ENCODE measurements around the gene TEDC2.

- no peak for TF ChIP-seq POLR2A (IDR thresholded peaks at IDR 0.05)
- TF ChIP-seq, protein P1, sequence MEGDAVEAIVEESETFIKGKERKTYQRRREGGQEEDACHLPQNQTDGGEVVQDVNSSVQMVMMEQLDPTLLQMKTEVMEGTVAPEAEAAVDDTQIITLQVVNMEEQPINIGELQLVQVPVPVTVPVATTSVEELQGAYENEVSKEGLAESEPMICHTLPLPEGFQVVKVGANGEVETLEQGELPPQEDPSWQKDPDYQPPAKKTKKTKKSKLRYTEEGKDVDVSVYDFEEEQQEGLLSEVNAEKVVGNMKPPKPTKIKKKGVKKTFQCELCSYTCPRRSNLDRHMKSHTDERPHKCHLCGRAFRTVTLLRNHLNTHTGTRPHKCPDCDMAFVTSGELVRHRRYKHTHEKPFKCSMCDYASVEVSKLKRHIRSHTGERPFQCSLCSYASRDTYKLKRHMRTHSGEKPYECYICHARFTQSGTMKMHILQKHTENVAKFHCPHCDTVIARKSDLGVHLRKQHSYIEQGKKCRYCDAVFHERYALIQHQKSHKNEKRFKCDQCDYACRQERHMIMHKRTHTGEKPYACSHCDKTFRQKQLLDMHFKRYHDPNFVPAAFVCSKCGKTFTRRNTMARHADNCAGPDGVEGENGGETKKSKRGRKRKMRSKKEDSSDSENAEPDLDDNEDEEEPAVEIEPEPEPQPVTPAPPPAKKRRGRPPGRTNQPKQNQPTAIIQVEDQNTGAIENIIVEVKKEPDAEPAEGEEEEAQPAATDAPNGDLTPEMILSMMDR (IDR thresholded peaks at IDR 0.05 in 4 of 5, conservative IDR thresholded peaks at IDR 0.05 in 1 of 5), result no peak
These were observed 22.7 kb upstream of the TEDC2 start for GRCh38 chr16:2437032-2437790.

Data from gastrocnemius medialis (tissue), 4 donors.